Keratinocyte (primary cell): ENCODE results near the gene BABAM2. TPM values are rescaled to one million over a fixed set of nuclear protein-coding genes. Genes with fewer than 3 reads are reported as not detected.

Experiments
- DNase-seq: peaks from one replicate; pipeline ENCODE4 v3.0.0-alpha.2; 2011; ENCODE audit warnings: low read depth, missing footprints, low spot score
- FAIRE-seq: peaks from 2 replicates; lab custom pipeline; 2011; peaks lifted over from hg19 to GRCh38; lab: Jason Lieb, UNC
- H2AFZ ChIP-seq: 2 replicates; pipeline ENCODE4 v1.6.0; 2012; ENCODE audit warnings: low read length, control low read depth, inconsistent platforms; ENCODE audit not compliant: control insufficient read depth
- H3K27ac ChIP-seq: 2 replicates; pipeline ENCODE4 v1.5.1; 2011; ENCODE audit warnings: low read length; ENCODE audit not compliant: control insufficient read depth, insufficient read depth
- H3K27me3 ChIP-seq: 3 replicates; pipeline ENCODE4 v1.6.0; 2011; ENCODE audit warnings: low read length; ENCODE audit not compliant: control insufficient read depth, insufficient read depth; ENCODE audit errors: extremely low read depth
- H3K36me3 ChIP-seq, 2 experiments: 2 replicates in 1 of 2; 3 replicates in 1 of 2; pipeline ENCODE4 v1.5.1; 2011; ENCODE audit warnings: low read length in 2 of 2, mild to moderate bottlenecking in 1 of 2; ENCODE audit not compliant: control insufficient read depth in 2 of 2, insufficient read depth in 2 of 2; ENCODE audit errors: extremely low read depth in 1 of 2
- H3K4me1 ChIP-seq: 3 replicates; pipeline ENCODE4 v1.5.1; 2011; ENCODE audit warnings: low read length; ENCODE audit not compliant: control insufficient read depth, insufficient read depth; ENCODE audit errors: extremely low read depth
- H3K4me2 ChIP-seq: 3 replicates; pipeline ENCODE4 v1.6.0; 2011; ENCODE audit warnings: low read depth, low read length; ENCODE audit not compliant: control insufficient read depth, insufficient read depth; ENCODE audit errors: extremely low read depth
- H3K4me3 ChIP-seq, 3 experiments: fragments of 200-600 bp in 1 of 3; sonication (generic) in 1 of 3; 2 replicates in 2 of 3; 3 replicates in 1 of 3; pipeline ENCODE4 v1.5.1; 2011 to 2016; ENCODE audit warnings: low read length in 3 of 3, mild to moderate bottlenecking in 3 of 3, control low read depth in 2 of 3, inconsistent platforms in 1 of 3, low read depth in 1 of 3, mixed read lengths in 1 of 3, mixed run types in 1 of 3, moderate library complexity in 1 of 3; ENCODE audit not compliant: control insufficient read depth in 2 of 3, insufficient read depth in 2 of 3; ENCODE audit errors: extremely low read depth in 1 of 3
- H3K79me2 ChIP-seq: 2 replicates; pipeline ENCODE4 v1.6.0; 2012; ENCODE audit warnings: low read length; ENCODE audit not compliant: control insufficient read depth, insufficient read depth
- H3K9ac ChIP-seq: 3 replicates; pipeline ENCODE4 v1.6.0; 2011; ENCODE audit warnings: low read length; ENCODE audit not compliant: control insufficient read depth, insufficient read depth; ENCODE audit errors: extremely low read depth
- H3K9me1 ChIP-seq: 3 replicates; pipeline ENCODE4 v1.6.0; 2011; ENCODE audit warnings: low read length; ENCODE audit not compliant: control insufficient read depth, insufficient read depth; ENCODE audit errors: extremely low read depth
- H3K9me3 ChIP-seq: 2 replicates; pipeline ENCODE4 v1.5.1; 2012; ENCODE audit warnings: low read depth, low read length; ENCODE audit not compliant: control insufficient read depth
- H4K20me1 ChIP-seq: 3 replicates; pipeline ENCODE4 v1.6.0; 2011; ENCODE audit warnings: low read length; ENCODE audit not compliant: control insufficient read depth, insufficient read depth; ENCODE audit errors: extremely low read depth
- CTCF ChIP-seq, 3 experiments: IDR thresholded peaks in 1 of 3; conservative IDR thresholded peaks in 1 of 3; optimal IDR thresholded peaks in 1 of 3; 2 replicates in 2 of 3; 3 replicates in 1 of 3; pipeline versions ENCODE3 to v1.5.1; 2011; ENCODE audit warnings: low read length in 3 of 3, mild to moderate bottlenecking in 3 of 3, moderate library complexity in 2 of 3, control low read depth in 1 of 3, inconsistent platforms in 1 of 3; ENCODE audit not compliant: insufficient read depth in 2 of 3; ENCODE audit errors: extremely low read depth in 1 of 3
- EZH2 ChIP-seq: IDR thresholded peaks from one replicate; pipeline ENCODE4 v1.6.1; 2012; ENCODE audit warnings: inconsistent platforms, mild to moderate bottlenecking, low read length, moderate library complexity
- dilution Hi-C: fragments of 300-500 bp; cut with MboI; formaldehyde crosslinking; loops from one replicate; pipeline ENCODE4 v1.7.0; 2020; ENCODE audit warnings: low sequenced_read_pairs; ENCODE audit not compliant: extremely low pct_ligation_motif_present
- polyA plus RNA-seq, 5 experiments: library from polyadenylated mRNA; depleted of rRNA in 3 of 5; stranded (reverse) in 3 of 5; stranded (forward) in 1 of 5; unstranded in 1 of 5; fragments of >200 nt; gene quantifications; 1 replicate in 1 of 5; 2 replicates in 3 of 5; 3 replicates in 1 of 5; pipeline versions ENCODE4 v1.2.1 to v1.2.3, GENCODE V29; 2011 to 2012; ENCODE audit warnings: missing spikeins in 2 of 5, low read depth in 1 of 5, low replicate concordance in 1 of 5

BABAM2 gene
- polyA plus RNA-seq, 1 donor (not counting 4 experiments of a cell fraction or from before 2014, with no cell fraction given) = 29.8 TPM

DNA sequence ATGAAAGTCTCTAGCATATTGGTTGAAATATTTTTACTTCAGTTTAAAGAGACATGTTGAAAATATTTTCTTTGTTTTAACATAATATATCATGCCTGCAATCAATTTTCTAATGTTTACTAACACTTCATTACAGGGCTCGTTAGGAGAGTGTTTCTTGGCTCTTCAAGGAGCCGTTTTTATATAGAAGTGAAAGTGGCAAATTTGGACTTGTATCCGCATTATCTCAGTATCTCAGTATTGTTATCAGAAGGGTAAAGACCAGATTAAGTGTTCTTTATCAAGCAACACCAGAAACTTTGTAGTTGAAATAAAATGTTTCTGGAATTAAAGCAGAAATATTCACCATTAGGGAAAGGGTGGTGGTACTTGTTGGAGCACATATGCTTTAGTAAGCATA, 97.8 kb downstream of the BABAM2 start:
- DNase-seq = no peak
- dilution Hi-C loops = no loop called here
- no peak overlapping the region for H3K4me3 ChIP-seq
- H3K9me3 ChIP-seq = no peaks in the 10 kb centered on the region
- no peaks in the 10 kb centered on the region for H3K79me2 ChIP-seq
- H3K9ac ChIP-seq = peak overlapping the region; percentile 9
- H3K27me3 ChIP-seq = no peaks in the 10 kb centered on the region
- no peaks in the 10 kb centered on the region for H3K36me3 ChIP-seq
- H4K20me1 ChIP-seq = no peaks in the 10 kb centered on the region
- no peak for FAIRE-seq
- H2AFZ ChIP-seq = peak overlapping the region; percentile 68
- H3K4me1 ChIP-seq = peaks cover 29% of the 10 kb centered on the region
- no peaks in the 10 kb centered on the region for H3K9me1 ChIP-seq
- no peak for TF ChIP-seq CTCF (optimal IDR thresholded peaks at IDR 0.05 in 1 of 3, IDR thresholded peaks at IDR 0.05 in 1 of 3, conservative IDR thresholded peaks at IDR 0.05 in 1 of 3; ENCODE audit: extremely low read depth in 1 of 3, insufficient read depth in 2 of 3, low read length in 3 of 3)
- no peak for TF ChIP-seq EZH2
- H3K4me2 ChIP-seq = peak overlapping the region; percentile 50
- H3K27ac ChIP-seq = peak overlapping the region; percentile 53

DNA sequence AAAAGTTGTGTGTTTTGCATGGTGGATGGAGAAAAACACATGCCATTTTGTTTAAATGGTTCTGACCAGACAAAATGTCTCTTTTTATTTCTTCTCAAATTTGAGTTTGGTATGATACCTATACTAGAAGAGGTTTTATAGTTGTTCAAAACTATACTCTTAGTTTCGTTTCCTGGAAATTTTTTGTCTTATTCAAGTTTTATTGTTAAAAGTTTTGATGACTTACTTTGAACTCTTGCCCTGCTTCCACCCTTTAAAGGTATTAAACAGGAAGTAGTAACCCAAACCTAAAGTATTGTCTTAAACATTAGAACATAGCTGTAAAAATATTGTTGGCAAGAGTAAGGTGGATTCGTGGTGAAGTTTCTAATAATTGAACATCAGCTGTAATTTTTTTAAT, 98.2 kb downstream of the BABAM2 start:
- peak; percentile 55 for FAIRE-seq
- H3K36me3 ChIP-seq = no peaks in the 10 kb centered on the region
- H3K27ac ChIP-seq = peak overlapping the region; percentile 53
- H3K27me3 ChIP-seq = no peaks in the 10 kb centered on the region
- dilution Hi-C loops = no loop called here
- no peak overlapping the region for H3K4me3 ChIP-seq
- no peaks in the 10 kb centered on the region for H3K79me2 ChIP-seq
- peak overlapping the region; percentile 50 for H3K4me2 ChIP-seq
- no peaks in the 10 kb centered on the region for H3K9me3 ChIP-seq
- H3K9me1 ChIP-seq = no peaks in the 10 kb centered on the region
- H4K20me1 ChIP-seq = no peaks in the 10 kb centered on the region
- peaks cover 32% of the 10 kb centered on the region for H3K4me1 ChIP-seq
- TF ChIP-seq EZH2 (no peak), CTCF (optimal IDR thresholded peaks at IDR 0.05 in 1 of 3, IDR thresholded peaks at IDR 0.05 in 1 of 3, conservative IDR thresholded peaks at IDR 0.05 in 1 of 3; ENCODE audit: extremely low read depth in 1 of 3, insufficient read depth in 2 of 3, low read length in 3 of 3) (no peak)
- DNase-seq = no peak
- H2AFZ ChIP-seq = peak overlapping the region; percentile 68
- H3K9ac ChIP-seq = peak overlapping the region; percentile 9
